MM.1S (cell line): ENCODE results near the gene ADCY10.
"Not testable (repeated sequence)": the region's sequence is repeated elsewhere in the genome, so short reads cannot be mapped to it uniquely, and the experiment has no call there.

Experiments used
- DNase-seq: peaks from one replicate; pipeline ENCODE4 v3.0.0-alpha.2; 2015
- H2AFZ ChIP-seq: fragments of 300-600 bp; sonication (generic); 2 replicates; pipeline ENCODE4 v1.6.0; 2016; ENCODE audit warnings: antibody characterized with exemption, low read length
- H3F3A ChIP-seq: fragments of 300-600 bp; sonication (generic); 2 replicates; pipeline ENCODE4 v1.6.1; 2016; ENCODE audit warnings: mild to moderate bottlenecking, antibody characterized with exemption, low read length, moderate library complexity, mixed read lengths; ENCODE audit not compliant: insufficient read depth
- H3K27ac ChIP-seq: fragments of 300-600 bp; sonication (generic); 2 replicates; pipeline ENCODE4 v1.5.1; 2016; ENCODE audit warnings: mild to moderate bottlenecking, low read length
- H3K27me3 ChIP-seq: fragments of 300-600 bp; sonication (generic); replicated peaks from 2 replicates; pipeline ENCODE4 v1.6.0; 2016; ENCODE audit warnings: low read length; ENCODE audit not compliant: insufficient read depth
- H3K36me3 ChIP-seq: fragments of 300-600 bp; sonication (generic); replicated peaks from 2 replicates; pipeline ENCODE4 v1.6.1; 2016; ENCODE audit warnings: mild to moderate bottlenecking, low read length, mixed read lengths; ENCODE audit not compliant: insufficient read depth
- H3K4me1 ChIP-seq: fragments of 300-600 bp; sonication (generic); 2 replicates; pipeline ENCODE4 v1.6.1; 2016; ENCODE audit warnings: low read length, mixed read lengths
- H3K4me2 ChIP-seq: fragments of 300-600 bp; sonication (generic); 2 replicates; pipeline ENCODE4 v1.6.0; 2016; ENCODE audit warnings: low read depth, low read length
- H3K4me3 ChIP-seq: fragments of 300-600 bp; sonication (generic); 2 replicates; pipeline ENCODE4 v1.5.1; 2016; ENCODE audit warnings: low read length, mixed read lengths
- H3K79me2 ChIP-seq: fragments of 300-600 bp; sonication (generic); 2 replicates; pipeline ENCODE4 v1.6.1; 2016; ENCODE audit warnings: mixed run types, low read length, mixed read lengths
- H3K9ac ChIP-seq: fragments of 300-600 bp; sonication (generic); 2 replicates; pipeline ENCODE4 v1.6.1; 2016; ENCODE audit warnings: low read length, mixed read lengths
- H3K9me2 ChIP-seq: fragments of 300-600 bp; sonication (generic); replicated peaks from 2 replicates; pipeline ENCODE4 v1.6.1; 2016; ENCODE audit warnings: mild to moderate bottlenecking, low read length, mixed read lengths; ENCODE audit not compliant: insufficient read depth
- H3K9me3 ChIP-seq: fragments of 300-600 bp; sonication (generic); replicated peaks from 2 replicates; pipeline ENCODE4 v1.6.1; 2016; ENCODE audit warnings: mild to moderate bottlenecking, low read length, mixed read lengths; ENCODE audit not compliant: insufficient read depth
- H4K20me1 ChIP-seq: fragments of 300-600 bp; sonication (generic); 2 replicates; pipeline ENCODE4 v1.6.1; 2016; ENCODE audit warnings: mild to moderate bottlenecking, low read length, moderate library complexity, mixed read lengths; ENCODE audit not compliant: insufficient read depth
- EZH2 ChIP-seq: fragments of 300-600 bp; sonication (generic); optimal IDR thresholded peaks from 2 replicates; pipeline ENCODE3; 2017; ENCODE audit warnings: low read depth, mild to moderate bottlenecking, antibody characterized with exemption, low read length, mixed read lengths
- EZH2phosphoT487 ChIP-seq: fragments of 300-600 bp; sonication (generic); IDR thresholded peaks from 2 replicates; pipeline ENCODE4 v1.6.1; 2018; ENCODE audit warnings: antibody characterized with exemption, low read length
- TF ChIP-seq, protein P1 (sequence below): fragments of 300-600 bp; sonication (generic); IDR thresholded peaks from 2 replicates; pipeline ENCODE4 v1.5.1; 2016; ENCODE audit warnings: antibody characterized with exemption, low read length, mixed read lengths

Gene ADCY10

DNA sequence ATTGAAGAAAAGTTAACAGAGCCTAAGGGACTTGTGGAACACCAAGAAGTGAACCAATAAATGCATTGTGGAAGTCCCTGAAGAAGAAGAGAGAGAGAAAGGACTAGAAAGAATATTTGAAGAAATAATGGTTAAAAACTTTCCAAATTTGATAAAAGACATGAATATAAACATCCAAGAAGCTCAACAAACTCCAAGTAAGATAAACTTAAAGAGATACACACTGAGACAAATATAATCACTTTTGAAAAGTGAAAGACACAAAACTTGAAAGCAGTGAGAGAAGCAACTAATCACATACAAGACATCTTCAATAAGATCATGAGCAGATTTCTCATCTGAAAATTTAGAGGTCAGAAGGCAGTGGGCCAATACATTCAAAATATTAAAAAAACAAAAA is 101.0 kb downstream of the ADCY10 start:
- Histone ChIP-seq H2AFZ (no peak overlapping the region), H3K4me2 (no peak overlapping the region), H3K9me2 (no peaks in the 10 kb centered on the region), H3F3A (no peaks in the 10 kb centered on the region), H3K79me2 (no peaks in the 10 kb centered on the region), H4K20me1 (no peaks in the 10 kb centered on the region), H3K27me3 (no peaks in the 10 kb centered on the region), H3K9ac (no peak overlapping the region), H3K36me3 (no peaks in the 10 kb centered on the region), H3K27ac (no peak overlapping the region), H3K4me3 (no peak overlapping the region), H3K9me3 (no peaks in the 10 kb centered on the region), H3K4me1 (no peaks in the 10 kb centered on the region)
- no peak for TF ChIP-seq EZH2phosphoT487
- TF ChIP-seq EZH2: no peak
- TF ChIP-seq, protein P1, sequence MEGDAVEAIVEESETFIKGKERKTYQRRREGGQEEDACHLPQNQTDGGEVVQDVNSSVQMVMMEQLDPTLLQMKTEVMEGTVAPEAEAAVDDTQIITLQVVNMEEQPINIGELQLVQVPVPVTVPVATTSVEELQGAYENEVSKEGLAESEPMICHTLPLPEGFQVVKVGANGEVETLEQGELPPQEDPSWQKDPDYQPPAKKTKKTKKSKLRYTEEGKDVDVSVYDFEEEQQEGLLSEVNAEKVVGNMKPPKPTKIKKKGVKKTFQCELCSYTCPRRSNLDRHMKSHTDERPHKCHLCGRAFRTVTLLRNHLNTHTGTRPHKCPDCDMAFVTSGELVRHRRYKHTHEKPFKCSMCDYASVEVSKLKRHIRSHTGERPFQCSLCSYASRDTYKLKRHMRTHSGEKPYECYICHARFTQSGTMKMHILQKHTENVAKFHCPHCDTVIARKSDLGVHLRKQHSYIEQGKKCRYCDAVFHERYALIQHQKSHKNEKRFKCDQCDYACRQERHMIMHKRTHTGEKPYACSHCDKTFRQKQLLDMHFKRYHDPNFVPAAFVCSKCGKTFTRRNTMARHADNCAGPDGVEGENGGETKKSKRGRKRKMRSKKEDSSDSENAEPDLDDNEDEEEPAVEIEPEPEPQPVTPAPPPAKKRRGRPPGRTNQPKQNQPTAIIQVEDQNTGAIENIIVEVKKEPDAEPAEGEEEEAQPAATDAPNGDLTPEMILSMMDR: no peak
- no peak for DNase-seq

DNA sequence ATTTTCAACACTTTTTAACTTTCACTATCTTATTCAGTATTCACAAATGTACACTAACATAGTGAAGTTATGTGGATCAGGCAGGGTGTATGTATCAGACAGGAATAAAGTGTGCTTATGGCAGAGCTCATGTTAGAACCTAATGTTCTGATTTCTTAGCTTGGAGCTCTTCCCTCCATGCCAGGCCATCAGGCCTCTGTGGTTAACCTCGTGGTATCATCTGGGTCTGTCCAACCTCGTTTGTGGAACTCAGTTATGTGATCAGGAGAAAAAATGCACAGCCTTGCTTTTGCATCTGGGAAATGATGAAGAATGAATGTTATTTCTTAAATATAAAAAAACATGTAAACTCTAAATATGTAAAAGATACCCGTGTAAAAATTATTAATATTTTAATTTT is 105.2 kb downstream of the ADCY10 start:
- 0 out of 2 replicates have a peak, but pooled peaks cover 6% of the 10 kb centered on the region for H3F3A ChIP-seq
- no peaks in the 10 kb centered on the region for H3K9me3 ChIP-seq
- no peak overlapping the region for H3K27ac ChIP-seq
- H3K36me3 ChIP-seq: no peaks in the 10 kb centered on the region
- H3K79me2 ChIP-seq: no peaks in the 10 kb centered on the region
- H3K4me1 ChIP-seq: peaks cover 15% of the 10 kb centered on the region
- no peak overlapping the region for H3K4me3 ChIP-seq
- no peak overlapping the region for H2AFZ ChIP-seq
- no peak overlapping the region for H3K9ac ChIP-seq
- H4K20me1 ChIP-seq: no peaks in the 10 kb centered on the region
- H3K9me2 ChIP-seq: no peaks in the 10 kb centered on the region
- H3K4me2 ChIP-seq: no peak overlapping the region
- no peak for DNase-seq
- no peaks in the 10 kb centered on the region for H3K27me3 ChIP-seq
- no peak for TF ChIP-seq EZH2phosphoT487
- TF ChIP-seq, protein P1: no peak
- no peak for TF ChIP-seq EZH2

DNA sequence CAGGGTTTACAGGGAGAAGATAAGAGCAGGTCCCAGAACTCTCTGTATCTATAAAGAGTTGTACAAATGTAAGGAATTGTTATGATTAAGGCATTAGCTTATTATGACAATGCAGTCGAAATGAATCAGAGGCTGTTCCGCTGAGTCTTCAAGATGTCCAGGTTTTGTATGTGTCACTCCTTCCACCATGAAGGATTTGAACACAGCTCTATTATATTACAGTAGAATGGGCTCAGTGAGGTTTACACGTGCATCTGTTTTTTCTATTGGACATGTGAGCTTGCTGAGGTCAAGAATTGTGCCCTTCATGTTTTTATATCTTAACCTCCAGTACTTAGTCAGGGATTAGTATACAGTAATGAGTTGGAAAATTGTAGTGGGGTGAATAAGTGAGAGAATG is 105.8 kb downstream of the ADCY10 start:
- H3F3A ChIP-seq: 0 out of 2 replicates have a peak, but pooled peaks cover 6% of the 10 kb centered on the region
- H3K36me3 ChIP-seq: no peaks in the 10 kb centered on the region
- H3K4me3 ChIP-seq: no peak overlapping the region
- H3K9me2 ChIP-seq: no peaks in the 10 kb centered on the region
- no peak overlapping the region for H3K4me2 ChIP-seq
- H4K20me1 ChIP-seq: no peaks in the 10 kb centered on the region
- H3K79me2 ChIP-seq: no peaks in the 10 kb centered on the region
- H3K9ac ChIP-seq: no peak overlapping the region
- H3K27me3 ChIP-seq: no peaks in the 10 kb centered on the region
- no peak for TF ChIP-seq EZH2
- TF ChIP-seq, protein P1: no peak
- TF ChIP-seq EZH2phosphoT487: no peak
- no peak for DNase-seq
- no peak overlapping the region for H2AFZ ChIP-seq
- peaks cover 15% of the 10 kb centered on the region for H3K4me1 ChIP-seq
- no peak overlapping the region for H3K27ac ChIP-seq
- no peaks in the 10 kb centered on the region for H3K9me3 ChIP-seq

DNA sequence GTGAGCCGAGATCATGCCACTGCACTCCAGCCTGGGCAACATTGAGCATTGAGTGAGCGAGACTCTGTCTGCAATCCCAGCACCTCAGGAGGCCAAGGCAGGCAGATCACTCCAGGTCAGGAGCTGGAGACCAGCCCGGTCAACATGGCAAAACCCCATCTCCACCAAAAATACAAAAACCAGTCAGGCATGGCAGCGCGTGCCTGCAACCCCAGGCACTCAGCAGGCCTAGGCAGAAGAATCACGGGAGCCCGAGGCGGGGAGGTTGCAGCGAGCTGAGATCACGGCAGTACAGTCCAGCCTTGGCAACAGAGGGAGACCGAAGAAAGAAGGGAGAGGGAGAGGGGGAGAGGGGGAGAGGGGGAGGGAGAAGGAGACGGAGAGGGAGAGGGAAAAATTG is 107.3 kb downstream of the ADCY10 start:
- H3K4me1 ChIP-seq: peaks cover 15% of the 10 kb centered on the region
- not testable (repeated sequence) for H3K79me2 ChIP-seq, H2AFZ ChIP-seq, H3K27ac ChIP-seq, H4K20me1 ChIP-seq, H3K27me3 ChIP-seq, H3K9ac ChIP-seq, H3K9me2 ChIP-seq, H3K36me3 ChIP-seq, H3K9me3 ChIP-seq, DNase-seq, H3K4me3 ChIP-seq, H3K4me2 ChIP-seq, H3F3A ChIP-seq

DNA sequence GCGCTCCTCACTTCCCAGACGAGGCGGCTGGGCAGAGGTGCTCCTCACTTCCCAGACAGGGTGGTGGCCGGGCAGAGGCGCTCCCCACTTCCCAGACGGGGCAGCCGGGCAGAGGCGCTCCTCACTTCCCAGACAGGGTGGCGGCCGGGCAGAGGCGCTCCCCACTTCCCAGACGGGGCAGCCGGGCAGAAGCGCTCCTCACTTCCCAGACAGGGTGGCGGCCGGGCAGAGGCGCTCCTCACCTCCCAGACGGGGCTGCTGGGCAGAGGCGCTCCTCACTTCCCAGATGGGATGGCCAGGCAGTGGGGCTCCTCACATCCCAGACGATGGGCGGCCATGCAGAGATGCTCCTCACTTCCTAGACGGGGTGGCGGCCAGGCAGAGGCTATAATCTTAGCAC is 107.7 kb downstream of the ADCY10 start:
- not testable (repeated sequence) for H3K36me3 ChIP-seq, H3K4me3 ChIP-seq, H3F3A ChIP-seq, H2AFZ ChIP-seq, H3K27ac ChIP-seq, H3K27me3 ChIP-seq, H3K4me2 ChIP-seq, DNase-seq, H3K9me3 ChIP-seq, H4K20me1 ChIP-seq, H3K9ac ChIP-seq, H3K79me2 ChIP-seq, H3K9me2 ChIP-seq
- peaks cover 15% of the 10 kb centered on the region for H3K4me1 ChIP-seq
